Skeletal muscle satellite cell (primary cell): ENCODE data around the gene GALR1. TPM values are rescaled to one million over a fixed set of nuclear protein-coding genes. Genes with fewer than 3 reads are reported as not detected.

Experiments
- H3K27me3 ChIP-seq: 2 replicates; pipeline ENCODE4 v1.7.0; 2013; ENCODE audit warnings: low read length; ENCODE audit not compliant: control insufficient read depth, insufficient read depth
- H3K36me3 ChIP-seq: 2 replicates; pipeline ENCODE4 v1.7.0; 2013; ENCODE audit warnings: mild to moderate bottlenecking, control low read depth, low read length; ENCODE audit not compliant: insufficient read depth
- H3K4me1 ChIP-seq: 2 replicates; pipeline ENCODE4 v1.7.0; 2013; ENCODE audit warnings: low read length; ENCODE audit not compliant: control insufficient read depth, insufficient read depth
- H3K4me2 ChIP-seq: 2 replicates; pipeline ENCODE4 v1.7.0; 2013; ENCODE audit warnings: mild to moderate bottlenecking, low read length
- H3K4me3 ChIP-seq: 2 replicates; pipeline ENCODE4 v1.7.0; 2013; ENCODE audit warnings: low read length
- H3K9ac ChIP-seq: 2 replicates; pipeline ENCODE4 v1.7.0; 2013; ENCODE audit warnings: mild to moderate bottlenecking, low read depth, low read length, moderate library complexity
- H3K9me3 ChIP-seq: replicated peaks from 2 replicates; pipeline ENCODE4 v1.7.0; 2013; ENCODE audit warnings: mild to moderate bottlenecking, control low read depth, low read length
- total RNA-seq: library from RNA; depleted of rRNA; stranded (reverse); fragments of >200 nt; gene quantifications from 2 replicates; pipeline ENCODE4 v1.2.3, GENCODE V29; 2012; rRNA removed

The GALR1 gene, protein sequence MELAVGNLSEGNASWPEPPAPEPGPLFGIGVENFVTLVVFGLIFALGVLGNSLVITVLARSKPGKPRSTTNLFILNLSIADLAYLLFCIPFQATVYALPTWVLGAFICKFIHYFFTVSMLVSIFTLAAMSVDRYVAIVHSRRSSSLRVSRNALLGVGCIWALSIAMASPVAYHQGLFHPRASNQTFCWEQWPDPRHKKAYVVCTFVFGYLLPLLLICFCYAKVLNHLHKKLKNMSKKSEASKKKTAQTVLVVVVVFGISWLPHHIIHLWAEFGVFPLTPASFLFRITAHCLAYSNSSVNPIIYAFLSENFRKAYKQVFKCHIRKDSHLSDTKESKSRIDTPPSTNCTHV
- not detected in 2 replicates for total RNA-seq

DNA sequence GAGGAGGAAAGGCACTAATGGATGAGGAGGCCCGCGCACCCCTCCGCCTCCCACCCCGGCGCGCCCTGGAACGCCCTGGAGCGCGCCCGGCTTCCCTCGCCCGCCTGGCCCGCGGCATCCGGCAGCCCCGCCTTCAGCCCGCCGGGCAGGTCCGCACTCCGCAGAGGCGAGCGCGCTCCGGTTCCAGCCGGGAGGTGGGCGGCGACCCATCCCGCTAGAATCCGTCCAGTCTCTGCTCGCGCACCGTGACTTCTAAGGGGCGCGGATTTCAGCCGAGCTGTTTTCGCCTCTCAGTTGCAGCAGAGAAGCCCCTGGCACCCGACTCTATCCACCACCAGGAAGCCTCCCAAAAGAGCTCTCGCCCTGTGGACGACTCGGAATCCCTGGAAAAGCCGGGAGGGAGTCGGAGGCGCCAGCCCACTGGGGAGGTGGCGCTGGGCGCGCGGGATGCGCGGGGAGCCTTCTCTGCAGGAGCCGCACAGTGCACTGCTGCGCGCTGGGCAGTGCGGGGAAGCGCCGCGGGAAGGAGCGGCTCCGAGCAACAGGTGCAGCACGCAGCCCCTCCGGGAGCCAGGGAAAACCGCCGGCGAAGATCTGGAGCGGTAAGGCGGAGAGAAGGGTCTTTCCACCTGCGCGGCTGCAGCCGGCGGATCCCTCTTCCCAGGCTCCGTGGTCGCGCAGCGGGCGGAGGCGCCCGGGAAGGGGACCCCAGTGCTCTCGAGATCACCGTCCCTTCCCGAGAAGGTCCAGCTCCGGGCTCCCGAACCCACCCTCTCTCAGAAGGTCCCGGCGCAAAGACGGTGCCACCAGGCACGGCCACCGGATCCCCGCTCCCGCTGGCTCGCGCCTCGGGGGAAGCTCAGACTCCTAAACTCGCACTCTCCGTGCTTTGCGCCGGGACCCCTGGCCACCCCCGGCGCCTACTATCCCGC, at the start of gene GALR1:
GALR1 (plus strand) TSS at position 280 of the 932 bp plus-strand sequence. CDS start 701 bp downstream, outside the sequence.
- H3K4me2 ChIP-seq, result peak within 1 kb of the TSS; percentile 80
- H3K9me3 ChIP-seq, result no peaks in the 10 kb centered on the region
- no peaks in the 10 kb centered on the region for H3K36me3 ChIP-seq
- no peak within 1 kb of the TSS for H3K9ac ChIP-seq
- H3K4me3 ChIP-seq, result peak within 1 kb of the TSS; percentile 61
- no peaks in the 10 kb centered on the region for H3K4me1 ChIP-seq
- peaks cover 36% of the 10 kb centered on the region for H3K27me3 ChIP-seq

DNA sequence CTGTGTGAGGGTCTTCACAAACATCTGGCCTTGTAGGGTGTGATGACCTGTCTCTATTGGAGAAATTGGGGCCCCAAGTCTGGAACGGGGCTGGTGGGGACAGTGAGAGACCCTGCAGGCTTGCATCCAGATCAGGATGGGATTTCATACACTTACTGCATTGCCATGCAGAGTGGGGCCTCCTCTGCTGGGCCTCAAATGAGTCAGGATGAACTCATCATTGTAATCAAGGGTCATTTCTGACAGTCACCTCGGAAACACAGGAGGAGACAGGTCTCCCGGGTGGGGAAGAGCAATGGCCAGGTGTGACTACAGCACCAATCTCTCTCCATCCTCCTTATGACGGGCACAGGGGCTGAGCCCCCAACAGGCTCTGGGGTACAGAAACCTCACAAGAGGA, 48.1 kb upstream of the GALR1 start:
- Histone ChIP-seq H3K4me2 (no peak overlapping the region), H3K9me3 (no peaks in the 10 kb centered on the region), H3K4me1 (peaks cover 6% of the 10 kb centered on the region), H3K9ac (no peak overlapping the region), H3K4me3 (no peak overlapping the region), H3K27me3 (peaks cover 7% of the 10 kb centered on the region), H3K36me3 (no peaks in the 10 kb centered on the region)

- H3K36me3 ChIP-seq, result no peaks in the 10 kb centered on the region
- peaks cover 14% of the 10 kb centered on the region for H3K4me1 ChIP-seq
- no peak overlapping the region for H3K4me2 ChIP-seq
- no peak overlapping the region for H3K9ac ChIP-seq
- peaks cover 7% of the 10 kb centered on the region for H3K27me3 ChIP-seq
- H3K9me3 ChIP-seq, result no peaks in the 10 kb centered on the region
- no peak overlapping the region for H3K4me3 ChIP-seq
These were observed 47.3 kb upstream of the GALR1 start for GRCh38 chr18:77202329-77202728.

- Histone ChIP-seq H3K27me3 (peaks cover 5% of the 10 kb centered on the region), H3K9ac (no peak overlapping the region), H3K4me3 (no peak overlapping the region), H3K4me2 (no peak overlapping the region), H3K36me3 (no peaks in the 10 kb centered on the region), H3K9me3 (no peaks in the 10 kb centered on the region), H3K4me1 (peaks cover 21% of the 10 kb centered on the region)
These were observed 46.6 kb upstream of the GALR1 start for GRCh38 chr18:77203071-77203470.

GRCh38 chr18:77203851-77204250, 45.8 kb upstream of the GALR1 start:
- no peak overlapping the region for H3K9ac ChIP-seq
- no peaks in the 10 kb centered on the region for H3K9me3 ChIP-seq
- H3K27me3 ChIP-seq, result peaks cover 5% of the 10 kb centered on the region
- no peak overlapping the region for H3K4me2 ChIP-seq
- H3K36me3 ChIP-seq, result no peaks in the 10 kb centered on the region
- no peak overlapping the region for H3K4me3 ChIP-seq
- H3K4me1 ChIP-seq, result peaks cover 28% of the 10 kb centered on the region

- H3K4me3 ChIP-seq, result no peak overlapping the region
- no peak overlapping the region for H3K9ac ChIP-seq
- peaks cover 39% of the 10 kb centered on the region for H3K4me1 ChIP-seq
- no peaks in the 10 kb centered on the region for H3K9me3 ChIP-seq
- no peak overlapping the region for H3K4me2 ChIP-seq
- H3K36me3 ChIP-seq, result no peaks in the 10 kb centered on the region
- no peaks in the 10 kb centered on the region for H3K27me3 ChIP-seq
These were observed 43.9 kb upstream of the GALR1 start for GRCh38 chr18:77205769-77206168.

GRCh38 chr18:77206676-77207374, 42.8 kb upstream of the GALR1 start:
- H3K27me3 ChIP-seq, result no peaks in the 10 kb centered on the region
- peak overlapping the region; percentile 53 for H3K9ac ChIP-seq
- H3K4me1 ChIP-seq, result peaks cover 41% of the 10 kb centered on the region
- no peaks in the 10 kb centered on the region for H3K36me3 ChIP-seq
- peak overlapping the region; percentile 3 for H3K4me3 ChIP-seq
- H3K4me2 ChIP-seq, result peak overlapping the region; percentile 75
- no peaks in the 10 kb centered on the region for H3K9me3 ChIP-seq

- no peaks in the 10 kb centered on the region for H3K36me3 ChIP-seq
- peak overlapping the region; percentile 75 for H3K4me2 ChIP-seq
- peaks cover 41% of the 10 kb centered on the region for H3K4me1 ChIP-seq
These were observed 42.1 kb upstream of the GALR1 start for GRCh38 chr18:77207540-77207939.

DNA sequence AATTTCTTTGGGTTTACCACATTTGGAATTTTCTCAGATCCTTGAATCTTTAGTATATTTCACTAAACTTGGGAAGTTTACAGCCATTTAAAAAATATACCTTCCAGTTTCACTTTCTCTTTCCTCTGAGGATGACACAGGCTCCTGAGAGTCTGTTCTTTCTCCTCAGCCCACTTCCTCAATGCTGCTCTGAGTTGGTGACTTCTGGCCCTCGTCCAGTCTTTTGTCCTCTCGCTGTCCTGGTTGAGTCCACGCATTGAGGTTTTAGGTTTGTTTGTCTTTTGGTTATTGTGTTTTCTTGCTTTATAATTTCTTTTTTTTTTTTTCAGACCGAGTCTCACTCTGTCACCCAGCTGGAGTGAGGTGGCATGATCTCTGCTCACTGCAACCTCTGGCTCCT, 40.7 kb upstream of the GALR1 start:
- Histone ChIP-seq H3K4me3 (peak overlapping the region; percentile 50), H3K4me2 (peak overlapping the region; percentile 72), H3K4me1 (peaks cover 41% of the 10 kb centered on the region), H3K9me3 (no peaks in the 10 kb centered on the region), H3K27me3 (no peaks in the 10 kb centered on the region), H3K9ac (peak overlapping the region; percentile 65), H3K36me3 (no peaks in the 10 kb centered on the region)

More at GRCh38 chr18:77207540-77207939, 42.1 kb upstream of the GALR1 start:
- peak overlapping the region; percentile 53 for H3K9ac ChIP-seq
- no peaks in the 10 kb centered on the region for H3K9me3 ChIP-seq
- no peaks in the 10 kb centered on the region for H3K27me3 ChIP-seq
- no peak overlapping the region for H3K4me3 ChIP-seq

GRCh38 chr18:77209587-77209986, 40.1 kb upstream of the GALR1 start:
- Histone ChIP-seq H3K9ac (peak overlapping the region; percentile 65), H3K9me3 (no peaks in the 10 kb centered on the region), H3K36me3 (no peaks in the 10 kb centered on the region), H3K4me2 (peak overlapping the region; percentile 72), H3K4me3 (no peak overlapping the region), H3K4me1 (peaks cover 41% of the 10 kb centered on the region), H3K27me3 (no peaks in the 10 kb centered on the region)

GRCh38 chr18:77210249-77210648, 39.4 kb upstream of the GALR1 start:
- peaks cover 41% of the 10 kb centered on the region for H3K4me1 ChIP-seq
- no peaks in the 10 kb centered on the region for H3K9me3 ChIP-seq
- H3K27me3 ChIP-seq, result no peaks in the 10 kb centered on the region
- no peak overlapping the region for H3K4me2 ChIP-seq
- H3K4me3 ChIP-seq, result no peak overlapping the region
- no peak overlapping the region for H3K9ac ChIP-seq
- H3K36me3 ChIP-seq, result no peaks in the 10 kb centered on the region
